Measurements from ENCODE around the gene MAB21L3. TPM values are rescaled to one million over a fixed set of nuclear protein-coding genes. Genes with fewer than 3 reads are reported as not detected.

The MAB21L3 gene
- total and polyA plus RNA-seq, 2 experiments from 2014 or later, result 0.48 to 1.3 TPM

- TF ChIP-seq CTCF (IDR thresholded peaks at IDR 0.05; ENCODE audit: low read depth, low read length), result no peak
- Histone ChIP-seq H3K36me3 (no peaks in the 10 kb centered on the region), H3K27me3 (no peaks in the 10 kb centered on the region), H3K9me3 (ENCODE audit: low read depth) (no peaks in the 10 kb centered on the region), H3K27ac (no peak overlapping the region), H3K4me3 (no peak overlapping the region), H3K4me1 (ENCODE audit: low read depth) (no peaks in the 10 kb centered on the region)
- no peak for DNase-seq (ENCODE audit: low read depth in 1 of 2, low spot score in 1 of 2)
These were observed 21.3 kb upstream of the MAB21L3 start for GRCh38 chr1:116089870-116090269.

- no peak for TF ChIP-seq CTCF (IDR thresholded peaks at IDR 0.05; ENCODE audit: low read depth, low read length)
- DNase-seq (ENCODE audit: low read depth in 1 of 2, low spot score in 1 of 2), result no peak
- H3K27me3 ChIP-seq, result no peaks in the 10 kb centered on the region
- H3K9me3 ChIP-seq (ENCODE audit: low read depth), result no peaks in the 10 kb centered on the region
- H3K36me3 ChIP-seq, result no peaks in the 10 kb centered on the region
- no peaks in the 10 kb centered on the region for H3K4me1 ChIP-seq (ENCODE audit: low read depth)
- H3K27ac ChIP-seq, result no peak overlapping the region
- H3K4me3 ChIP-seq, result no peak overlapping the region
These were observed 20.1 kb upstream of the MAB21L3 start for GRCh38 chr1:116091083-116091482.

- Histone ChIP-seq H3K9me3 (ENCODE audit: low read depth) (no peaks in the 10 kb centered on the region), H3K27me3 (no peaks in the 10 kb centered on the region), H3K36me3 (no peaks in the 10 kb centered on the region), H3K4me1 (ENCODE audit: low read depth) (no peaks in the 10 kb centered on the region), H3K27ac (no peak overlapping the region), H3K4me3 (no peak overlapping the region)
- DNase-seq (ENCODE audit: low read depth in 1 of 2, low spot score in 1 of 2), result no peak
- TF ChIP-seq CTCF (IDR thresholded peaks at IDR 0.05; ENCODE audit: low read depth, low read length), result no peak
These were observed 18.3 kb upstream of the MAB21L3 start for GRCh38 chr1:116092752-116093489.

GRCh38 chr1:116095027-116095426 is 16.2 kb upstream of the MAB21L3 start:
- H3K4me1 ChIP-seq (ENCODE audit: low read depth), result no peaks in the 10 kb centered on the region
- H3K4me3 ChIP-seq, result no peak overlapping the region
- H3K27me3 ChIP-seq, result no peaks in the 10 kb centered on the region
- no peaks in the 10 kb centered on the region for H3K9me3 ChIP-seq (ENCODE audit: low read depth)
- DNase-seq (ENCODE audit: low read depth in 1 of 2, low spot score in 1 of 2), result no peak
- no peaks in the 10 kb centered on the region for H3K36me3 ChIP-seq
- no peak for TF ChIP-seq CTCF (IDR thresholded peaks at IDR 0.05; ENCODE audit: low read depth, low read length)
- H3K27ac ChIP-seq, result no peak overlapping the region

GRCh38 chr1:116096013-116096618 is 15.1 kb upstream of the MAB21L3 start:
- Histone ChIP-seq H3K4me3 (no peak overlapping the region), H3K4me1 (ENCODE audit: low read depth) (no peaks in the 10 kb centered on the region)
- no peak for TF ChIP-seq CTCF (IDR thresholded peaks at IDR 0.05; ENCODE audit: low read depth, low read length)

More at GRCh38 chr1:116096013-116096618, 15.1 kb upstream of the MAB21L3 start:
- Histone ChIP-seq H3K36me3 (no peaks in the 10 kb centered on the region), H3K27me3 (no peaks in the 10 kb centered on the region), H3K27ac (no peak overlapping the region), H3K9me3 (ENCODE audit: low read depth) (no peaks in the 10 kb centered on the region)
- no peak for DNase-seq (ENCODE audit: low read depth in 1 of 2, low spot score in 1 of 2)

All from cardiac muscle cell (in vitro differentiated cells and primary cell).